Activated CD4-positive, alpha-beta memory T cell treated with anti-CD3 and anti-CD28 coated beads for 36 hours (primary cell): ENCODE data around the gene SPOCK2. TPM values are rescaled to one million over a fixed set of nuclear protein-coding genes. Genes with fewer than 3 reads are reported as not detected.

Experiments
- CTCF ChIA-PET: fragments of 350-600 bp; sonication (Branson Sonifier 250); formaldehyde crosslinking; loops from one replicate; lab custom pipeline; 2021; ENCODE audit warnings: antibody characterized with exemption, inconsistent platforms; lab: Charles Lee
- POLR2A ChIA-PET: fragments of 350-600 bp; sonication (Branson Sonifier 250); formaldehyde crosslinking; loops from one replicate; lab custom pipeline; 2021; ENCODE audit warnings: antibody characterized with exemption; lab: Charles Lee
- DNase-seq: peaks from one replicate; pipeline ENCODE4 v3.0.0-alpha.2; 2020
- H3K27ac Mint-ChIP-seq: one replicate; pipeline ENCODE4 v1.8.0; 2021; ENCODE audit warnings: mixed read lengths
- H3K27me3 Mint-ChIP-seq: one replicate; pipeline ENCODE4 v1.8.0; 2021; ENCODE audit warnings: mixed read lengths
- H3K36me3 Mint-ChIP-seq: one replicate; pipeline ENCODE4 v1.8.0; 2021; ENCODE audit warnings: mixed read lengths
- H3K4me1 Mint-ChIP-seq: one replicate; pipeline ENCODE4 v1.8.0; 2021; ENCODE audit warnings: low read depth, mixed read lengths
- H3K4me3 Mint-ChIP-seq: one replicate; pipeline ENCODE4 v1.8.0; 2021; ENCODE audit warnings: mild to moderate bottlenecking, mixed read lengths
- H3K9me3 Mint-ChIP-seq: one replicate; pipeline ENCODE4 v1.8.0; 2021; ENCODE audit warnings: mixed read lengths
- intact Hi-C: fragments of 100-400 bp; cut with micrococcal nuclease; formaldehyde crosslinking; loops from one replicate; pipeline ENCODE4 v1.15.1; 2023
- total RNA-seq, 2 experiments: library from RNA; stranded (reverse); gene quantifications; one replicate each; pipeline ENCODE4 v1.2.3, GENCODE V29; 2021

Gene SPOCK2
- total RNA-seq, 2 experiments from 2014 or later: 216 to 218 TPM

- POLR2A ChIA-PET: no interaction called here
- CTCF ChIA-PET: interaction anchor here (0.9 to 6.8 kb wide), 9 partner anchors 15 to 214 kb away, joined by 3 to 58 read pairs (median 6); partner anchors contain the start of genes DDIT4 and SPOCK2
- intact Hi-C loops: loop anchor here (5.0 kb wide), 2 partner anchors 37 to 38 kb away; partner anchors contain the start of gene SPOCK2
Measured at GRCh38 chr10:72124989-72125388, 36.6 kb upstream of the SPOCK2 start.

GRCh38 chr10:72124381-72124780, 36.0 kb upstream of the SPOCK2 start:
- Mint-ChIP-seq H3K4me3 (no peak overlapping the region), H3K27me3 (no peaks in the 10 kb centered on the region), H3K36me3 (peaks cover 11% of the 10 kb centered on the region), H3K9me3 (no peaks in the 10 kb centered on the region), H3K27ac (no peak overlapping the region), H3K4me1 (peaks cover 31% of the 10 kb centered on the region)
- intact Hi-C loops: loop anchor here (5.0 kb wide), 1 partner anchor 37 kb away; the partner anchor contains the start of gene SPOCK2
- DNase-seq: no peak
- ChIA-PET CTCF (interaction anchor here (0.9 to 6.8 kb wide), 5 partner anchors 27 to 214 kb away, joined by 3 to 58 read pairs (median 5); no protein-coding TSS in a partner anchor), POLR2A (no interaction called here)

More at GRCh38 chr10:72124989-72125388, 36.6 kb upstream of the SPOCK2 start:
- DNase-seq: no peak
- Mint-ChIP-seq H3K36me3 (peaks cover 8% of the 10 kb centered on the region), H3K27ac (no peak overlapping the region), H3K9me3 (no peaks in the 10 kb centered on the region), H3K4me3 (no peak overlapping the region), H3K4me1 (peaks cover 33% of the 10 kb centered on the region), H3K27me3 (no peaks in the 10 kb centered on the region)

- Mint-ChIP-seq H3K9me3 (no peaks in the 10 kb centered on the region), H3K36me3 (peaks cover 11% of the 10 kb centered on the region), H3K27me3 (no peaks in the 10 kb centered on the region), H3K4me3 (no peak overlapping the region), H3K4me1 (peaks cover 31% of the 10 kb centered on the region), H3K27ac (no peak overlapping the region)
- DNase-seq: no peak
- CTCF ChIA-PET: interaction anchor here (0.9 to 6.8 kb wide), 3 partner anchors 95 to 215 kb away, joined by 3 to 58 read pairs (median 37); no protein-coding TSS in a partner anchor
- POLR2A ChIA-PET: no interaction called here
- intact Hi-C loops: loop anchor here (5.0 kb wide), 1 partner anchor 36 kb away; the partner anchor contains the start of gene SPOCK2
Measured at GRCh38 chr10:72123616-72124015, 35.3 kb upstream of the SPOCK2 start.

GRCh38 chr10:72122221-72122620, 33.9 kb upstream of the SPOCK2 start:
- DNase-seq: peak; percentile 53
- ChIA-PET POLR2A (interaction anchor here (1.7 kb wide), 1 partner anchor 43 kb away, joined by 4 read pairs; no protein-coding TSS in a partner anchor), CTCF (interaction anchor here (1.2 to 6.8 kb wide), 3 partner anchors 73 to 212 kb away, joined by 3 to 37 read pairs (median 4); no protein-coding TSS in a partner anchor)
- Mint-ChIP-seq H3K4me1 (peaks cover 34% of the 10 kb centered on the region), H3K36me3 (peaks cover 11% of the 10 kb centered on the region), H3K9me3 (no peaks in the 10 kb centered on the region), H3K4me3 (no peak overlapping the region), H3K27me3 (no peaks in the 10 kb centered on the region), H3K27ac (peak overlapping the region; percentile 55)
- intact Hi-C loops: loop anchor here (5.0 kb wide), 1 partner anchor 35 kb away; the partner anchor contains the start of gene SPOCK2

GRCh38 chr10:72121389-72121788, 33.0 kb upstream of the SPOCK2 start:
- H3K9me3 Mint-ChIP-seq: peaks cover 2% of the 10 kb centered on the region
- intact Hi-C loops: loop anchor here (5.0 kb wide), 1 partner anchor 34 kb away; the partner anchor contains the start of gene SPOCK2
- H3K36me3 Mint-ChIP-seq: peaks cover 10% of the 10 kb centered on the region
- H3K27ac Mint-ChIP-seq: no peak overlapping the region
- no peaks in the 10 kb centered on the region for H3K27me3 Mint-ChIP-seq
- ChIA-PET POLR2A (no interaction called here), CTCF (interaction anchor here (1.4 kb wide), 1 partner anchor 213 kb away, joined by 3 read pairs; no protein-coding TSS in a partner anchor)
- H3K4me3 Mint-ChIP-seq: no peak overlapping the region
- peaks cover 29% of the 10 kb centered on the region for H3K4me1 Mint-ChIP-seq
- DNase-seq: no peak

- ChIA-PET POLR2A (no interaction called here), CTCF (interaction anchor here (1.0 to 3.2 kb wide), 2 partner anchors 10 to 14 kb away, joined by 3 to 14 read pairs; no protein-coding TSS in a partner anchor)
- DNase-seq: no peak
- Mint-ChIP-seq H3K4me1 (peaks cover 15% of the 10 kb centered on the region), H3K4me3 (no peak overlapping the region), H3K36me3 (peaks cover 22% of the 10 kb centered on the region), H3K27ac (no peak overlapping the region), H3K27me3 (no peaks in the 10 kb centered on the region), H3K9me3 (peaks cover 5% of the 10 kb centered on the region)
- intact Hi-C loops: no loop called here
Measured at GRCh38 chr10:72116372-72116771, 28.0 kb upstream of the SPOCK2 start.

GRCh38 chr10:72114706-72115450, 26.5 kb upstream of the SPOCK2 start:
- no peak overlapping the region for H3K27ac Mint-ChIP-seq
- peaks cover 5% of the 10 kb centered on the region for H3K9me3 Mint-ChIP-seq
- H3K27me3 Mint-ChIP-seq: no peaks in the 10 kb centered on the region
- H3K4me3 Mint-ChIP-seq: no peak overlapping the region
- no peak for DNase-seq
- H3K36me3 Mint-ChIP-seq: peaks cover 22% of the 10 kb centered on the region
- H3K4me1 Mint-ChIP-seq: peaks cover 19% of the 10 kb centered on the region
- CTCF ChIA-PET: interaction anchor here (0.6 to 3.2 kb wide), 3 partner anchors 12 to 223 kb away, joined by 3 to 14 read pairs (median 4); no protein-coding TSS in a partner anchor
- POLR2A ChIA-PET: no interaction called here
- intact Hi-C loops: no loop called here

- CTCF ChIA-PET: interaction anchor here (1.1 kb wide), 1 partner anchor 15 kb away, joined by 3 read pairs; no protein-coding TSS in a partner anchor
- Mint-ChIP-seq H3K4me3 (no peak overlapping the region), H3K27me3 (no peaks in the 10 kb centered on the region), H3K27ac (no peak overlapping the region), H3K36me3 (peaks cover 14% of the 10 kb centered on the region), H3K4me1 (peaks cover 57% of the 10 kb centered on the region), H3K9me3 (no peaks in the 10 kb centered on the region)
- POLR2A ChIA-PET: no interaction called here
- intact Hi-C loops: no loop called here
- DNase-seq: no peak
Measured at GRCh38 chr10:72110673-72111401, 22.5 kb upstream of the SPOCK2 start.

GRCh38 chr10:72109636-72110157, 21.3 kb upstream of the SPOCK2 start:
- intact Hi-C loops: loop anchor here (1.0 to 5.0 kb wide), 3 partner anchors 25 to 223 kb away; no protein-coding TSS in a partner anchor
- CTCF ChIA-PET: interaction anchor here (1.5 to 2.6 kb wide), 2 partner anchors 21 to 61 kb away, joined by 5 to 8 read pairs; partner anchors contain the start of gene SPOCK2
- H3K36me3 Mint-ChIP-seq: peaks cover 10% of the 10 kb centered on the region
- H3K4me3 Mint-ChIP-seq: peak overlapping the region; percentile 49
- peaks cover 62% of the 10 kb centered on the region for H3K4me1 Mint-ChIP-seq
- POLR2A ChIA-PET: interaction anchor here (1.0 to 2.4 kb wide), 2 partner anchors 17 to 21 kb away, joined by 5 to 16 read pairs; partner anchors contain the start of gene SPOCK2
- no peaks in the 10 kb centered on the region for H3K27me3 Mint-ChIP-seq
- H3K27ac Mint-ChIP-seq: peak overlapping the region; percentile 97
- H3K9me3 Mint-ChIP-seq: no peaks in the 10 kb centered on the region
- no peak for DNase-seq

- Mint-ChIP-seq H3K27me3 (no peaks in the 10 kb centered on the region), H3K36me3 (peaks cover 10% of the 10 kb centered on the region), H3K4me3 (peak overlapping the region; percentile 49), H3K9me3 (no peaks in the 10 kb centered on the region), H3K27ac (peak overlapping the region; percentile 97), H3K4me1 (peaks cover 67% of the 10 kb centered on the region)
- no peak for DNase-seq
- intact Hi-C loops: loop anchor here (1.0 to 5.0 kb wide), 3 partner anchors 25 to 223 kb away; no protein-coding TSS in a partner anchor
- ChIA-PET POLR2A (interaction anchor here (0.8 to 2.4 kb wide), 7 partner anchors 12 to 189 kb away, joined by 3 to 16 read pairs (median 4); partner anchors contain the start of genes DDIT4 and SPOCK2), CTCF (interaction anchor here (0.6 to 2.6 kb wide), 5 partner anchors 10 to 228 kb away, joined by 3 to 8 read pairs (median 5); partner anchors contain the start of gene SPOCK2)
Measured at GRCh38 chr10:72108830-72109635, 20.7 kb upstream of the SPOCK2 start.
